ENCODE results near the gene RNF144A. TPM values are rescaled to one million over a fixed set of nuclear protein-coding genes. Genes with fewer than 3 reads are reported as not detected.

RNF144A gene
- total and polyA plus RNA-seq, 2 experiments from 2014 or later, result 2.8 to 14.7 TPM

DNA sequence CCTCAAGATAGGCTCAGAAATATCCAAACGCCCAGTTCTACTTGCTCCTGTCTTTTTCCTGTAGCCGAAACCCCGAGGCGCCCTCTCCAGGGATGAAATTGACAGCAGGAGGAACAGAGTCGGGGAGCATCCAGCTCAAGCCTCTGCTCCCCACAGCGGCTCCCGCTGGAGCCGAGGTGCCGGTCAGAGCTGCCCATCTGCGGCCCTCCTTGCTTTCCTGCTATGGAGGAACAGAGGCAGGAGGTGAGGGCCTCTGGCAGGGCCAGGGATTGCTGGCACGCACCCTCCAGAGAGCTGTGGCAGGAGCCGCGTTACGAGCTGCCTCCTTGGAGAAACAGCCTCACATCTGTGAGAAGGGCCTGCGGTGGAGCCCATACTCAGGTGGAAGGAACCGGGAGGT is 172.1 kb downstream of the RNF144A start (continued):
- TF ChIP-seq ZNF462 (CRISPR knock-in tag; IDR thresholded peaks at IDR 0.05), result no peak
- no peak for TF ChIP-seq JUNB (IDR thresholded peaks at IDR 0.05; ENCODE audit: unreplicated experiment)
- TF ChIP-seq, protein P1, sequence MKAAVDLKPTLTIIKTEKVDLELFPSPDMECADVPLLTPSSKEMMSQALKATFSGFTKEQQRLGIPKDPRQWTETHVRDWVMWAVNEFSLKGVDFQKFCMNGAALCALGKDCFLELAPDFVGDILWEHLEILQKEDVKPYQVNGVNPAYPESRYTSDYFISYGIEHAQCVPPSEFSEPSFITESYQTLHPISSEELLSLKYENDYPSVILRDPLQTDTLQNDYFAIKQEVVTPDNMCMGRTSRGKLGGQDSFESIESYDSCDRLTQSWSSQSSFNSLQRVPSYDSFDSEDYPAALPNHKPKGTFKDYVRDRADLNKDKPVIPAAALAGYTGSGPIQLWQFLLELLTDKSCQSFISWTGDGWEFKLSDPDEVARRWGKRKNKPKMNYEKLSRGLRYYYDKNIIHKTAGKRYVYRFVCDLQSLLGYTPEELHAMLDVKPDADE (IDR thresholded peaks at IDR 0.05), result no peak
- no peak for TF ChIP-seq CTCF (conservative IDR thresholded peaks at IDR 0.05; ENCODE audit: low read depth in 2 of 2)
- no peak for TF ChIP-seq EZH2 (IDR thresholded peaks at IDR 0.05; ENCODE audit: low read depth, unreplicated experiment)
- TF ChIP-seq NANOG (IDR thresholded peaks at IDR 0.05; ENCODE audit: borderline replicate concordance), result no peak
- TF ChIP-seq CREB1 (CRISPR knock-in tag; IDR thresholded peaks at IDR 0.05; ENCODE audit: low read depth), result no peak
- TF ChIP-seq ZNF114 (CRISPR knock-in tag; IDR thresholded peaks at IDR 0.05), result no peak
- no peak for TF ChIP-seq STAT1 (IDR thresholded peaks at IDR 0.05; ENCODE audit: unreplicated experiment)
- TF ChIP-seq EZH2phosphoT487 (IDR thresholded peaks at IDR 0.05; ENCODE audit: unreplicated experiment), result no peak
- no peak for TF ChIP-seq REST (IDR thresholded peaks at IDR 0.05; ENCODE audit: unreplicated experiment)
